NCI-H2107 (cell line): Measurements from ENCODE around the gene ASXL3.

Source experiments
- DNase-seq: peaks from one replicate; lab custom pipeline; 2025; lab: John Stamatoyannopoulos, UW

Gene ASXL3

GRCh38 chr18:33583901-33584300, 5.9 kb downstream of the ASXL3 start:
- DNase-seq, result no peak

GRCh38 chr18:33584548-33585430, 6.8 kb downstream of the ASXL3 start:
- no peak for DNase-seq

- DNase-seq, result no peak
Measured at GRCh38 chr18:33585431-33585775, 7.4 kb downstream of the ASXL3 start.

GRCh38 chr18:33588361-33588760, 10.3 kb downstream of the ASXL3 start:
- DNase-seq, result no peak

- DNase-seq, result no peak
Measured at GRCh38 chr18:33593261-33593660, 15.2 kb downstream of the ASXL3 start.

GRCh38 chr18:33594799-33595198, 16.8 kb downstream of the ASXL3 start:
- DNase-seq, result no peak

GRCh38 chr18:33596178-33596854, 18.3 kb downstream of the ASXL3 start:
- DNase-seq, result no peak

- DNase-seq, result no peak
Measured at GRCh38 chr18:33600846-33601245, 22.8 kb downstream of the ASXL3 start.

GRCh38 chr18:33603454-33603853, 25.4 kb downstream of the ASXL3 start:
- no peak for DNase-seq

- no peak for DNase-seq
Measured at GRCh38 chr18:33605250-33605649, 27.2 kb downstream of the ASXL3 start.

GRCh38 chr18:33606621-33607020, 28.6 kb downstream of the ASXL3 start:
- no peak for DNase-seq

- DNase-seq, result no peak
Measured at GRCh38 chr18:33611525-33612135, 33.6 kb downstream of the ASXL3 start.

GRCh38 chr18:33612632-33613031, 34.6 kb downstream of the ASXL3 start:
- DNase-seq, result no peak

GRCh38 chr18:33616556-33616955, 38.5 kb downstream of the ASXL3 start:
- DNase-seq, result no peak

GRCh38 chr18:33627114-33627513, 49.1 kb downstream of the ASXL3 start:
- DNase-seq, result no peak

GRCh38 chr18:33630476-33630875, 52.5 kb downstream of the ASXL3 start:
- DNase-seq, result no peak

- DNase-seq, result no peak
Measured at GRCh38 chr18:33641141-33641540, 63.1 kb downstream of the ASXL3 start.

- no peak for DNase-seq
Measured at GRCh38 chr18:33644494-33644893, 66.5 kb downstream of the ASXL3 start.

- DNase-seq, result no peak
Measured at GRCh38 chr18:33647365-33647764, 69.3 kb downstream of the ASXL3 start.

GRCh38 chr18:33652635-33653034, 74.6 kb downstream of the ASXL3 start:
- no peak for DNase-seq

- no peak for DNase-seq
Measured at GRCh38 chr18:33653231-33653630, 75.2 kb downstream of the ASXL3 start.

GRCh38 chr18:33656889-33657448, 79.0 kb downstream of the ASXL3 start:
- DNase-seq, result no peak
